ENCODE results near the gene FANCC.

DNA sequence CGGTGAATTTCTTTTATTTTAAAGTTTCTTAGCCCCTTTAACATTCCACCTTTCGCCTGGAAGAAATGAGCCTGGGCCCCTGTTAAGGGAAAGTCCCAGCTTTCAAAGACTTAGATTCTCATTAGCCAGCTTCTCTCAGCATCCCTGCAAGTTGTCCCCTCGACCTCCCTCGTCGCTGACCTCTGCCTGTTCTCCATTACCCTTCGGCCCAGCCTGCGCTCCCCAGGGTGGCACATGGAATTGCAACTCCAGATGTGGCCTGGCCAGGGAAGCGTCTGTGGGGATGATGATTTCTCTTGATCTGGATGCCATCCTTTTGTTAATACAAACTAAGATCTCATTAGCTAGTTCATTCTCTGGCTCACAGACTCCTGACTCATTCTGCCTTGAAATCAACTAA, 43.4 kb upstream of the FANCC start:
- TF ChIP-seq ZNF384 (IDR thresholded peaks at IDR 0.05) (no peak), BHLHE40 (IDR thresholded peaks at IDR 0.05; ENCODE audit: borderline replicate concordance) (no peak), CTBP1 (IDR thresholded peaks at IDR 0.05; ENCODE audit: borderline replicate concordance) (no peak)
- TF ChIP-seq, protein P1, sequence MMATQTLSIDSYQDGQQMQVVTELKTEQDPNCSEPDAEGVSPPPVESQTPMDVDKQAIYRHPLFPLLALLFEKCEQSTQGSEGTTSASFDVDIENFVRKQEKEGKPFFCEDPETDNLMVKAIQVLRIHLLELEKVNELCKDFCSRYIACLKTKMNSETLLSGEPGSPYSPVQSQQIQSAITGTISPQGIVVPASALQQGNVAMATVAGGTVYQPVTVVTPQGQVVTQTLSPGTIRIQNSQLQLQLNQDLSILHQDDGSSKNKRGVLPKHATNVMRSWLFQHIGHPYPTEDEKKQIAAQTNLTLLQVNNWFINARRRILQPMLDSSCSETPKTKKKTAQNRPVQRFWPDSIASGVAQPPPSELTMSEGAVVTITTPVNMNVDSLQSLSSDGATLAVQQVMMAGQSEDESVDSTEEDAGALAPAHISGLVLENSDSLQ (IDR thresholded peaks at IDR 0.05), result no peak

Data from HEK293T (cell line).